ENCODE measurements around the gene TAS2R60. TPM values are rescaled to one million over a fixed set of nuclear protein-coding genes. Genes with fewer than 3 reads are reported as not detected.

The TAS2R60 gene
- total RNA-seq, 4 donors from 2014 or later = not detected

- TF ChIP-seq CTCF (IDR thresholded peaks at IDR 0.05) = no peak
- TF ChIP-seq POLR2A (IDR thresholded peaks at IDR 0.05) = no peak
- DNase-seq (ENCODE audit: low spot score in 2 of 2) = no peak
- H3K4me3 ChIP-seq (ENCODE audit: low read depth, poor library complexity, severe bottlenecking) = no peak overlapping the region
- 50 to 57% methylated on average over 3 of the region's 3 CpGs for WGBS, 2 donors
- intact Hi-C loops (cut with DNase I; ENCODE audit: low total_unique reads) = no loop called here
Observed at GRCh38 chr7:143458681-143459080, 15.4 kb downstream of the TAS2R60 start.

GRCh38 chr7:143459359-143459758 is 16.1 kb downstream of the TAS2R60 start:
- 86 to 93% methylated on average over 1 of the region's 1 CpG for WGBS, 2 donors
- intact Hi-C loops (cut with DNase I; ENCODE audit: low total_unique reads) = no loop called here
- no peak for DNase-seq (ENCODE audit: low spot score in 2 of 2)
- TF ChIP-seq POLR2A (IDR thresholded peaks at IDR 0.05) = no peak
- no peak for TF ChIP-seq CTCF (IDR thresholded peaks at IDR 0.05)
- no peak overlapping the region for H3K4me3 ChIP-seq (ENCODE audit: low read depth, poor library complexity, severe bottlenecking)

- H3K4me3 ChIP-seq (ENCODE audit: low read depth, poor library complexity, severe bottlenecking) = no peak overlapping the region
- TF ChIP-seq CTCF (IDR thresholded peaks at IDR 0.05) (no peak), POLR2A (IDR thresholded peaks at IDR 0.05) (no peak)
- intact Hi-C loops (cut with DNase I; ENCODE audit: low total_unique reads) = no loop called here
- no peak for DNase-seq (ENCODE audit: low spot score in 2 of 2)
- WGBS, 2 donors = 72 to 78% methylated on average over 4 of the region's 4 CpGs
Observed at GRCh38 chr7:143460271-143460979, 17.2 kb downstream of the TAS2R60 start.

- H3K4me3 ChIP-seq (ENCODE audit: low read depth, poor library complexity, severe bottlenecking) = no peak overlapping the region
- intact Hi-C loops (cut with DNase I; ENCODE audit: low total_unique reads) = no loop called here
- 78 to 80% methylated on average over 3 of the region's 3 CpGs for WGBS, 2 donors
- no peak for TF ChIP-seq POLR2A (IDR thresholded peaks at IDR 0.05)
- TF ChIP-seq CTCF (IDR thresholded peaks at IDR 0.05) = no peak
- DNase-seq (ENCODE audit: low spot score in 2 of 2) = no peak
Observed at GRCh38 chr7:143462045-143462444, 18.8 kb downstream of the TAS2R60 start.

GRCh38 chr7:143463556-143463955 is 20.3 kb downstream of the TAS2R60 start:
- DNase-seq (ENCODE audit: low spot score in 2 of 2) = no peak
- no peak for TF ChIP-seq CTCF (IDR thresholded peaks at IDR 0.05)
- TF ChIP-seq POLR2A (IDR thresholded peaks at IDR 0.05) = no peak
- H3K4me3 ChIP-seq (ENCODE audit: low read depth, poor library complexity, severe bottlenecking) = no peak overlapping the region
- intact Hi-C loops (cut with DNase I; ENCODE audit: low total_unique reads) = no loop called here

- H3K4me3 ChIP-seq (ENCODE audit: low read depth, poor library complexity, severe bottlenecking) = no peak overlapping the region
- 71 to 96% methylated on average over 1 of the region's 1 CpG for WGBS, 2 donors
- DNase-seq (ENCODE audit: low spot score in 2 of 2) = no peak
- TF ChIP-seq POLR2A (IDR thresholded peaks at IDR 0.05) (no peak), CTCF (IDR thresholded peaks at IDR 0.05) (no peak)
- intact Hi-C loops (cut with DNase I; ENCODE audit: low total_unique reads) = no loop called here
Observed at GRCh38 chr7:143463957-143464356, 20.7 kb downstream of the TAS2R60 start.

Data from lower leg skin (tissue), 4 donors.